A673 (cell line): ENCODE results near the gene C9orf43. TPM values are rescaled to one million over a fixed set of nuclear protein-coding genes. Genes with fewer than 3 reads are reported as not detected.

Source experiments
- BruUV-seq: library from RNA; stranded (reverse); fragments of 400-500 nt; replicated peaks from 2 replicates; lab custom pipeline; 2021; lab: Mats Ljungman, UMichigan
- CTCF ChIA-PET: fragments of 300-600 bp; sonication (Branson Sonifier 250); formaldehyde crosslinking; loops from one replicate; lab custom pipeline; 2022; ENCODE audit warnings: antibody characterized with exemption; lab: Charles Lee
- POLR2A ChIA-PET: fragments of 300-600 bp; sonication (Branson Sonifier 250); formaldehyde crosslinking; loops from one replicate; lab custom pipeline; 2022; ENCODE audit warnings: antibody characterized with exemption; ENCODE audit not compliant: low non-redundant PET; lab: Charles Lee
- DNase-seq: peaks from one replicate; pipeline ENCODE4 v3.0.0-alpha.2; 2015; ENCODE audit warnings: low spot score
- H3K27ac ChIP-seq: fragments of 200-600 bp; sonication (generic); 2 replicates; pipeline ENCODE4 v1.5.1; 2016; ENCODE audit warnings: mixed run types, low read depth, mild to moderate bottlenecking, mixed read lengths, antibody characterized with exemption, low read length; ENCODE audit not compliant: poor library complexity, severe bottlenecking
- H3K27me3 ChIP-seq: fragments of 200-600 bp; sonication (generic); replicated peaks from 2 replicates; pipeline ENCODE4 v1.6.1; 2017; ENCODE audit warnings: mixed run types, low read depth, mild to moderate bottlenecking, mixed read lengths, antibody characterized with exemption, low read length; ENCODE audit not compliant: insufficient read depth, poor library complexity
- H3K36me3 ChIP-seq: fragments of 200-600 bp; sonication (generic); 2 replicates; pipeline ENCODE4 v1.6.1; 2016; ENCODE audit warnings: mixed run types, mild to moderate bottlenecking, mixed read lengths, antibody characterized with exemption, low read length; ENCODE audit not compliant: insufficient read depth, poor library complexity, severe bottlenecking
- H3K4me1 ChIP-seq: fragments of 200-600 bp; sonication (generic); 2 replicates; pipeline ENCODE4 v1.6.1; 2017; ENCODE audit warnings: mixed run types, mild to moderate bottlenecking, mixed read lengths, antibody characterized with exemption, low read length; ENCODE audit not compliant: insufficient read depth, poor library complexity, severe bottlenecking
- H3K4me3 ChIP-seq: fragments of 200-600 bp; sonication (generic); 2 replicates; pipeline ENCODE4 v1.5.1; 2016; ENCODE audit warnings: low read depth, mixed run types, mild to moderate bottlenecking, mixed read lengths, low read length; ENCODE audit not compliant: poor library complexity, severe bottlenecking
- H3K9me3 ChIP-seq: fragments of 200-600 bp; sonication (generic); 2 replicates; pipeline ENCODE4 v1.6.1; 2016; ENCODE audit warnings: mixed run types, low read depth, mild to moderate bottlenecking, mixed read lengths, antibody characterized with exemption, low read length; ENCODE audit not compliant: poor library complexity, severe bottlenecking
- EZH2 ChIP-seq: fragments of 200-600 bp; sonication (generic); IDR thresholded peaks from 2 replicates; pipeline ENCODE4 v1.6.1; 2017; ENCODE audit warnings: borderline replicate concordance, low read depth, mild to moderate bottlenecking, mixed read lengths, antibody characterized with exemption, low read length; ENCODE audit not compliant: poor library complexity, severe bottlenecking
- intact Hi-C: fragments of 100-400 bp; cut with micrococcal nuclease; formaldehyde crosslinking; loops from one replicate; pipeline ENCODE4 v1.10.0; 2022; ENCODE audit not compliant: unreplicated experiment
- total RNA-seq: library from RNA; stranded (reverse); gene quantifications from 2 replicates; pipeline ENCODE4 v1.2.3, GENCODE V29; 2021
- TF ChIP-seq, protein P1 (sequence below): fragments of 300-800, 200-600 bp; sonication (generic); conservative IDR thresholded peaks from 2 replicates; pipeline ENCODE4 v1.5.1; 2017; ENCODE audit warnings: low read depth, mild to moderate bottlenecking, antibody characterized with exemption, low read length, moderate library complexity, mixed read lengths

The C9orf43 gene
- total RNA-seq, 1 experiment from 2014 or later, result 1.5 TPM

DNA sequence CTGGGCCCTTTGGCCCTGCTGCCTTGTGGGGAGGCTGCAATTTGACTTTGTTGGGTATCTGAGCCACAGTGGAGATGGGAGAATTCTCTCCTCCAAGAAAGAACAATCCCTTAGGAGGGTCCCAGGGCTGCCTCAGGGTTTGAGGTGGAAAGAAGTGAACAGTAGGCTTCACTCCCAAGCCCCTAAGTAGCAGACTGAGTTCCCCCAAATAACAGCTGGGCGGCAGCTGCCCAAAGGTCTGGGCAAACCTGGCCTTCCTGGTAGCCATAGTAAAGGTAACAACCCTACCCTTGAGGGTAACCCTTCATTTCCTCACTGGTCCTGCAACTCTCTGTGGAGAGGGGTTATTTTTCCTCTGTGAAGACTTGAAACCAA lies 53.7 kb downstream of the C9orf43 start:
- Histone ChIP-seq H3K9me3 (peaks cover 8% of the 10 kb centered on the region), H3K27me3 (no peaks in the 10 kb centered on the region), H3K4me1 (no peaks in the 10 kb centered on the region), H3K4me3 (peak overlapping the region; percentile 58), H3K27ac (no peak overlapping the region), H3K36me3 (no peaks in the 10 kb centered on the region)
- CTCF ChIA-PET, result no interaction called here
- DNase-seq, result no peak
- POLR2A ChIA-PET, result no interaction called here
- intact Hi-C loops, result loop anchor here (10.0 kb wide), 1 partner anchor 101 kb away; no protein-coding TSS in a partner anchor
- no TSS peak for BruUV-seq
- TF ChIP-seq EZH2, result no peak
- TF ChIP-seq, protein P1, sequence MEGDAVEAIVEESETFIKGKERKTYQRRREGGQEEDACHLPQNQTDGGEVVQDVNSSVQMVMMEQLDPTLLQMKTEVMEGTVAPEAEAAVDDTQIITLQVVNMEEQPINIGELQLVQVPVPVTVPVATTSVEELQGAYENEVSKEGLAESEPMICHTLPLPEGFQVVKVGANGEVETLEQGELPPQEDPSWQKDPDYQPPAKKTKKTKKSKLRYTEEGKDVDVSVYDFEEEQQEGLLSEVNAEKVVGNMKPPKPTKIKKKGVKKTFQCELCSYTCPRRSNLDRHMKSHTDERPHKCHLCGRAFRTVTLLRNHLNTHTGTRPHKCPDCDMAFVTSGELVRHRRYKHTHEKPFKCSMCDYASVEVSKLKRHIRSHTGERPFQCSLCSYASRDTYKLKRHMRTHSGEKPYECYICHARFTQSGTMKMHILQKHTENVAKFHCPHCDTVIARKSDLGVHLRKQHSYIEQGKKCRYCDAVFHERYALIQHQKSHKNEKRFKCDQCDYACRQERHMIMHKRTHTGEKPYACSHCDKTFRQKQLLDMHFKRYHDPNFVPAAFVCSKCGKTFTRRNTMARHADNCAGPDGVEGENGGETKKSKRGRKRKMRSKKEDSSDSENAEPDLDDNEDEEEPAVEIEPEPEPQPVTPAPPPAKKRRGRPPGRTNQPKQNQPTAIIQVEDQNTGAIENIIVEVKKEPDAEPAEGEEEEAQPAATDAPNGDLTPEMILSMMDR, result no peak

- POLR2A ChIA-PET, result no interaction called here
- DNase-seq, result no peak
- no TSS peak for BruUV-seq
These were observed 55.1 kb downstream of the C9orf43 start for GRCh38 chr9:113465599-113466140.

DNA sequence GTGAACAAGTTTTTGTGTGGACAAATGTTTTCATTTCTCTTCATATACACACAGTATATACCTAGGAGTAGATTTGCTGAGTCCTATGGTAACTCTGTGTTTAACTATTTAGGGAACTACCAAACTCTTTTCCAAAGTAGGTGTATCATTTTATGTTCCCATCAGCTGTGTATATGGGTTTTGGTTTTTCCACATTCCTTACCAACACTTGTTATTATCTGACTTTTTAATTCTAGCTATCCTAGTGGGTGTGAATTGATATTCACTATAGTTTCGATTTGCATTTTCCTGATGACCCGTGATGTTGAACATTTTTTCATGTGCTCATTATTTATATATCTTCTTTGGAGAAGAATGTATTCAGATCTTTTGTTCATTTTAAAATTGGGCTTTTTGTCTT lies 56.6 kb downstream of the C9orf43 start:
- ChIA-PET CTCF (no interaction called here), POLR2A (no interaction called here)
- H3K36me3 ChIP-seq, result no peaks in the 10 kb centered on the region
- TF ChIP-seq, protein P1, result no peak
- TF ChIP-seq EZH2, result no peak
- DNase-seq, result no peak
- no peaks in the 10 kb centered on the region for H3K4me1 ChIP-seq
- BruUV-seq, result no TSS peak
- H3K27ac ChIP-seq, result no peak overlapping the region
- no peaks in the 10 kb centered on the region for H3K27me3 ChIP-seq
- peaks cover 8% of the 10 kb centered on the region for H3K9me3 ChIP-seq
- intact Hi-C loops, result loop anchor here (10.0 kb wide), 1 partner anchor 98 kb away; no protein-coding TSS in a partner anchor
- H3K4me3 ChIP-seq, result no peak overlapping the region

More at GRCh38 chr9:113465599-113466140, 55.1 kb downstream of the C9orf43 start:
- CTCF ChIA-PET, result no interaction called here
- H3K27ac ChIP-seq, result no peak overlapping the region
- no peaks in the 10 kb centered on the region for H3K4me1 ChIP-seq
- peaks cover 8% of the 10 kb centered on the region for H3K9me3 ChIP-seq
- H3K36me3 ChIP-seq, result no peaks in the 10 kb centered on the region
- intact Hi-C loops, result loop anchor here (10.0 kb wide), 1 partner anchor 99 kb away; no protein-coding TSS in a partner anchor
- no peak for TF ChIP-seq EZH2
- TF ChIP-seq, protein P1, result no peak
- H3K27me3 ChIP-seq, result no peaks in the 10 kb centered on the region
- peak overlapping the region; percentile 58 for H3K4me3 ChIP-seq
